Frontal cortex (tissue), 4 donors: ENCODE results near the gene HIRIP3. TPM values are rescaled to one million over a fixed set of nuclear protein-coding genes. Genes with fewer than 3 reads are reported as not detected.
A peak's percentile ranks its signal among the peaks of the same experiment; 100 is the strongest.
"Not testable (repeated sequence)": the region's sequence is repeated elsewhere in the genome, so short reads cannot be mapped to it uniquely, and the experiment has no call there.

ENCODE experiments used
- DNase-seq, 2 donors: peaks; one replicate each; pipeline ENCODE4 v3.0.0; 2012; ENCODE audit warnings: low spot score in 2 of 2
- FAIRE-seq: peaks from 2 replicates; lab custom pipeline; 2012; peaks lifted over from hg19 to GRCh38; lab: Jason Lieb, UNC
- total RNA-seq: library from RNA; depleted of rRNA; stranded (reverse); fragments of >200 nt; gene quantifications from one replicate; pipeline ENCODE4 v1.2.3, GENCODE V29; 2014
- donor health status: control.
- donor health status: control.
- donor health status: control.

HIRIP3 gene
- total RNA-seq, 1 donor from 2014 or later, result 12.6 TPM

DNA sequence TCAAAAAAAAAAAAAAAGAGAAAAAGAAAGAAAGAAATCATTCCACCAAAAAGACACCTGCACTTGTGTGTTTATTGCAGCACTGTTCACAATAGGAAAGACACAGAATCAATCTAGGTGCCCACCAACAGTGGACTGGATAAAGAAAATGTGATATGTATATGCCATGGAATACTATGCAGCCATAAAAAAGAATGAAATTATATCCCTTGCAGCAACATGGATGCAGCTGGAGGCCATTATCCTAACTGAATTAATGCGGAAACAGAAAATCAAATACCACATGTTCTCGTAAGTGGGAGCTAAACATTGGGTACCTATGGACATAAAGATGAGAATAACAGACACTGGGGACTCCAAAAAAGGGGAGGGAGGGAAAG is 21.9 kb upstream of the HIRIP3 start:
- no peak for FAIRE-seq
- DNase-seq, result no peak

DNA sequence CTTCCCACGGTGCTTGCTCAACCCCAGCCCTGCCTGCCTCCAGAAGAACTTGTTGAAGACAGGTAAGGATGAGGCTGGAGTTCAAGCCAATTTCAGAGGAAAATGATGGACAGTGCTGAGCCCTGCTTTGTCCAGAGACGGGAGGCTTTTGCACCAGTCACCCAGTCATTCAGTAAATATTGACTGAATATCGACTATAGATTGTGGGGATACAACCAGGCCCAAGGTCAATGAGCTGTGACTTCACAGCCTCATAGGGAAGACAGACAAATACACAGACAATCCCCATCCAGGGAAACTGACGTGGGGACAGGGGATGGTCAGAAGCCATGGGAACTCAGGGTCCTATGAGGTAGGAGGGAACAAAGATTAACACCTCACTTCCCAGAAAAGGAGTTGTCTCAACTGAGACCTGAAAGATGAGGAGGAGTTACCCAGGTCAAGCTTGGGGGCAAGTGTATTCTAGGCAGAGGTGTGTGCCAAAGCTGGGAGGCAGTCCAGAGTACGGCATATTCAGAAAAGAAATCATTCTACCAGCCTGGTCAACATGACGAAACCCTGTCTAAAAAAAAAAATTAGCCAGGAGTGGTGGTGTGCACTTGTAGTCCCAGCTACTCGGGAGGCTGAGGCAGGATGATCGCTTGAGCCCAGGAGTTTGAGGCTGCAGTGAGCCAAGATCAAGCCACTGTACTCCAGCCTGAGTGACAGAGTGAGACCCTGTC is 21.3 kb upstream of the HIRIP3 start:
- FAIRE-seq, result no peak

DNA sequence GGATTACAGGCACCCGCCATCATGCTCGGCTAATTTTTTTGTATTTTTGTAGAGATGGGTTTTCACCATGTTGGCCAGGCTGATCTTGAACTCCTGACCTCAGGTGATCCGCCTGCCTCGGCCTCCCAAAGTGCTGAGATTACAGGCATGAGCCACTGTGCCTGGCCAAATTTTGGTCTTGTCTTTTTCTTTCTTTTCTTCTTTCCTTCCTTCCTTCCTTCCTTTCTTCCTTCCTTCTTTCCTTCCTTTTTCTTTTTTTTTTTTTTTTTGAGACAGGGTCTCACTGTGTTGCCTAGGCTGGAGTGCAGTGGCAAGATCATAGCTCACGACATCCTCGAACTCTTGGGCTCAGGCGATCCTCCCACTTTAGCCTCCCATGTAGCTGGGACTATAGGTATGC is 20.0 kb upstream of the HIRIP3 start:
- not testable (repeated sequence) for DNase-seq, FAIRE-seq

More for the DNA sequence above, 21.3 kb upstream of the HIRIP3 start:
- DNase-seq, result no peak

DNA sequence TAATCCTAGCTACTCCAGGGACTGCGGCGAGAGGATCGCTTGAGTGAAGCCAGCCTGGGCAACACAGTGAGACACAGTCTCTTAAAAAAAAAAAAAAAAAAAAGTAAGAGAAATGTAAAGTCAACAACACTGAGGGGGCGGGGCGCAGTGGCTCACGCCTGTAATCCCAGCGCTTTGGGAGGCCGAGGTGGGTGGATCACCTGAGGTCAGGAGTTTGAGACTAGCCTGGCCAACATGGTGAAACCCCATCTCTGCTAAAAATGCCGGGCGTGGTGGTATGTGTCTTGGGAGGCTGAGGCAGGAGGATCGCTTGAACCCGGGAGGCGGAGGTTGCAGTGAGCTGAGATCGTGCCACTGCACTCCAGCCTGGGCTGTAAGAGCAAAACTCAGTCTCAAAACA is 17.2 kb upstream of the HIRIP3 start:
- FAIRE-seq, result not testable (repeated sequence)

DNA sequence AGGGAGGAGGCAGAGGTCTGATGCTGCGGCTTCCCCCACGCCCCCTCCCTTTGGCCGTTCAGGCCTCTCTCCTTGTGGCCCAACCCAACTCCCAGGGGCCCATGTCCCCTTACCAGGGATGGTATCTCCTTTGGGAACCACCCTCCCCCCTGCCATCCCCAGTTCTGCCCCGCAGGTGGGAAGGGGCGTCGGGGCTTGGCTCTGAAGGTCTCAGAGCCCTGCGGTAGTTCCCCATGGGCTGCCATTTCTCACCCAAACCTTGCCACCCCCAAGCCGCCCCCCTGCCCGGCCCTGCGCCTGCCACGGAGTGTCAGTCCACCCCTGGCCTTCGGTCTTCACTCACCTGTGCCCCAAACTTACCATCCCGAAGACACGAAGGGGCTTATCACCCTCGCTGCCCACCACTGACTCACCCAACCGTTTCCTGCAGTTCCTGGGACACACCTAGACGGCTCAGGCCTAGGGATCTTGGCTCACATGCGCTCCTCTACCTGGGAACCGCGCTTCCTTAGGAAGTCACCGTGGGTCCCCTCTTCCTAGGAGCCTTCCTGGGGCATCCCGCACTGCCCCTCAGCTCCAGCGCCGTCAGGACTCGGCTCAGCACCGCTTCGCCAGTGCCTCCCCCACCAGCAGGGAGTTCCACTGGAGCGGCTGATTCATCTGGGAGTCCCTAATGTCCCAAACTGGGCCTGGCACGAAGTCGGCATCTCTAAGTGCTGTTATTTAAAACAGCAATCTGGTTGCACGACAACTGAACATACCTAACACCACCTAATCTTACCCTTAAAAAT is 16.5 kb upstream of the HIRIP3 start:
- DNase-seq (no peak), FAIRE-seq (no peak)

More for the DNA sequence above, 17.2 kb upstream of the HIRIP3 start:
- DNase-seq, result not testable (repeated sequence)

DNA sequence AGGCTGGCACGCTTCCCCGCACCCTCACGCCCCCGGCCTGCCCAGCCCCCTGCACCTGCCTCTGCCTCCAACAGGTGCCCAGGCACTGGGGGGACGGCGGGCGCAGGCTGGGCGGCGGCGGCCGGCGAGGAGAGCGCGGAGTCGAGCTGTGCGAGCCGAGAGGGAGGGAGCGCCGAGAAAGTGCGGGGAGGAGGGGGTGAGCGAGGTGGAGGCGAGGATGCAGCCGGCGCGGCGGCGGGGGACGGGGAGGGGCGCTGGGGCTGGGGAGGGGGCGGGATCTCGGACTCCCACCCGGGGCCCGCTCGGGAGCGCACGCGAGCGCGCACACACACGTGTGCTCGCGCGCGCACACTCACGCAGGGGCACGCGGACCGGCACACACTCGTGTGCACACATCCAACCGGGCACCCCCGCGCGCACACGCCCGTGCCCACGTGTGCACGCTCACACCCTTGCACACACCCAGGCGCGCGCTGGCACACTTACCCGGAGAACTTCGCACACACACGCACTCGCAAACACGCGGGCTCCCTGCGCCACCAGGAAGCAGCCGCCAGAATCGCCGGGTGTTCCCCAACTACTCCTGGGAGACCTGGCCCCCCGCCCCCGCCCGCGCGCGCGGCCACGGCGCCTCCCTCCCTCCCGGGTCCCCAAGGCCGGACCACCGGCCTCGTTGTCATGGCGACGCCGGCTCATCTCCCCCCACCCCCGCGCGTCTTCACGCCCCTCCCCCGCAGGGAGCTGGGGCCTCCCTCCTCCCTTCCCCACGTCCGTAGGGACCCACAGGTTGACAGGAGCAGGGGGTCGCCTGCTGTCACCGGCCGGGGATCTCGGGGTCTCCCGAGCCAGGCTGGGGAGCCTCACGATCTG is 15.7 kb upstream of the HIRIP3 start, which contains the start of gene DOC2A:
DOC2A (minus strand) TSS at position 184 of the 870 bp plus-strand sequence. CDS start 805 bp downstream, outside the sequence.
- no peak for FAIRE-seq
- DNase-seq, result peak in 1 of 2 donors; percentile 56

DNA sequence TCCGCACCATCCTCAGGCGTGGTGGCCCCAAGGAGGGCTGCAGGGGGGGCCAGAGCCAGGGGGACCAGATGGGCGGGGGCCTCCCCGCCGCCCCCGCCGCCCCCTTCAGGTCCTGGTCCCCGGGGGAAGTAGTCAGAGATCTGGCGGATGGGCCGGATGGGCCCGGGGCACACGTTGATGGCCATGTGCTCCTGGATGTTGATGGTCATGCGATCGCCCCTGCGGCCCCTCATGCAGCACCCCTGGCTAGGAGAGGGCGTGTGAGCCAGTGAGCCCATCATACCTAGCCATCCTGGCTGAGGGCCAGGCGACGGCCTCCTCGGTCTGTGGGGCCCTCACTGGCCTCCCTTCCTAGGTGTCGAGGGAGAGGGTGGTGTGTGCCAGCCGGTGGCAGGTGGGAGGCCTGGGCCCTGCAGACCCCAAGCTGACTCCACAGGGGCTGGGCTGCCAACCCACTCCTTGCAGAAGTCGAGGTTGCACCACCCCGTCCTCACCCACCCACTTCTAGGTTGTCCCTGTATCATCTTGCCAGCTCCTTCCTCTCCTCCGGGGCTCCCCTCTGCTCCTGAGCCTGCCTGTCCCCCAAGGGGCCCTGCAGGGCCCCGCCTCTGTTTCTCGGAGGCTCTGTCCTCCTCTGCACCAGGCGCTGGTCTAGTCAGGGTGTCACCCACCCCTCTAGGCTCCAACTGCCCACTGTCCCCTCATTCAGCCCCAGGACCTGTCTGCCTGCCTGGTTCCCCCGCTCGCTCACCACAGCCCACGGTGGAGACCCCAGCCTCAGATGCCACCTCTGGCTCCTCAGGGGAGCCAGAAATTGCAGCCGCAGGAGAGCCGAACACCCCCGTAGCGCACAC is 14.8 kb upstream of the HIRIP3 start:
- FAIRE-seq (no peak), DNase-seq (no peak)

DNA sequence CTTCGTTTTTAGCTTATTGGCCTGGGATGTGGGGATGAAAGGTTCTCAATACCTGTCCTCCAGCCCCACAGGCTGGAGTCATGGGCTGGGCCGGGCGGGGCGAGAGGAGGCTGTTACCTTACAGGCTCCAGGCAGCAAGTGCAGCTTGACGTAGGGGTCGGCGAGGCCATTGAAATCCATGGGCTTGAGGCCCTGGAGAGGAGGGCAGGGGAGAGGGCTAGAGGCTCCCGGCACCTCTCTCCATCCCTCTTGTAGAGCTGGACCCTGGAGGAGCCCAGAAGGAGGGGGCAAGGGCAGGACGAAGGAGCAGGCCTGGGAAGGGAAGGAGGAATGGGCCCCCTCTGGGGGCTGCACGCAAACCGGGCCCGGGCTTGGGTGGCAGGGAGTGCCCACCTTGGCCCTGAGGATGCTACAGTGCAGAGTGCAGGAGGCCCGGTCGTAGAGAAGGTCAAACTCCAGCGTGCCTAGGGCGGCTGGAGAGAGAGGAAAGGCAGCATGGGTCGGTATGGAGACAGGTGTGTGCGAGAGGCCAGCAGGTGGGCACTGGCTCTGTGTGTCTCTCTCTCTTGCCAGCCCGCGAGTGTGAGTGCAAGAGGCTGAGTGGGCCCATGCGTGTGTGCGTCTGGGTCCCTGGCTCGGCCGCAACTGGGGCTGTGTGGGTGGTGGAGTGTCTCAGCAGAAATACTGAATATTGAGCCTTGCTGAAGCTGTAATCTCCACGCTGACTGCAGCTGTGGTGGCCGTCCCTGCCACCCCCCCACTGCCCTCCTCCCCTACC is 13.9 kb upstream of the HIRIP3 start:
- FAIRE-seq (no peak), DNase-seq (peak in 1 of 2 donors; percentile 55)

DNA sequence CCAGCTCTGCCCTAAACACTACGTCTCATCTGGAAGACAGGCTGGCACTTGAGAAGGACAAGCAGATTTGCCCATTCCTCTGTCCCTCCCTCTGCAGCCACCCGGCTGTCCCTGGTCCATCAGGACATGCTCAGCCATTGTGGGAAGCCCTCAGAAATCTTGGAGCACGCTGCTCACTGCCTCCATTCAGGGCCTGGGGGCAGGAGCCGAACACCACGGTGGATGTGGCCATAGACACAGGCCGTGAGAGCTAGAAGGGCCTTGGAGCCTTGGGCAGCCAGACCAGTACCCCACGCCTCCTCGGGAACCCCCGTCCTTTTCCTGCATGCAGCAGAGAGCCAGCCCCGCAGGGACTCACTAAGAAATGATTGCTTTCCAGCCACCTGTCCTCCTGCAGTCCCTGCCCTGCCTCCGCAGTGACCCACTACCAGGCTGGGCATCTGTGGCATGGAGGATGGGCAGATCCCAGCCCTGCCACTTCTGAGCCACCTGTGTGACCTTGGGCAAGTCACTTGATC is 12.0 kb upstream of the HIRIP3 start:
- FAIRE-seq (no peak), DNase-seq (no peak)

DNA sequence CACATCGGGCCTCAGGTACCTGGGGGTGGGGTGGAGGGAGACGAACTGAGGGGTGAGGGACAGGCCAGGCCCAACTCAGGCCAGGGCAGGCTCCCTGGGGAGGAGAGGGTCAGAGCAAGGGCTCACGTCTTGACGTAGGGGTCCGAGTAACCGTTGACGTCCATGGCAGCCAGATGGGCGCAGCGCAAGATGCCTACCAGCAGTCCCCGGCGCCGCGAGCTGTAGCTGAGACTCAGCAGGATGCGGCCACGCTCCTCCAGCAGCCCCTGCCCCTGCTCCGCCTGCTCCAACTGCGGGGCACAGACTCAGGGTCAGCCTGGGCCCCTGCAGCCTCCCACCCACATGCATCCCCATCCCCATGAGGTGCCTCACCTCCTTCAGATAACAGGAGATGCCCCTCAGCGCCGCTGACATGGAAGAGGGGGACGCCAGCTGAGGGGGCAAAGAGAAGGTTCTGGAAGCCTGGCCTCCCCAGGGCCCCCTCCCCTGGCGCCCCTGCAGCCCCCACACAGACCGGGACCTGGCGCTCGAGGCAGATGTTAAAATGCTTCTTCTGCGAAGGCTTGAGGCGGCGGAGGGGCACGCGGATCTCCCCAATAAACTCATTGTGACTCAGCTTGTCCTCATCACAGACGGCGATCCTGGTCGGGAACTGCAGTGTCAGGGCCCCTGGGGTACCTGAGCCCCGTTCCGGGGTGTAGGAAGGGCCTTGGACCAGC is 11.4 kb upstream of the HIRIP3 start:
- no peak for FAIRE-seq
- DNase-seq, result no peak

DNA sequence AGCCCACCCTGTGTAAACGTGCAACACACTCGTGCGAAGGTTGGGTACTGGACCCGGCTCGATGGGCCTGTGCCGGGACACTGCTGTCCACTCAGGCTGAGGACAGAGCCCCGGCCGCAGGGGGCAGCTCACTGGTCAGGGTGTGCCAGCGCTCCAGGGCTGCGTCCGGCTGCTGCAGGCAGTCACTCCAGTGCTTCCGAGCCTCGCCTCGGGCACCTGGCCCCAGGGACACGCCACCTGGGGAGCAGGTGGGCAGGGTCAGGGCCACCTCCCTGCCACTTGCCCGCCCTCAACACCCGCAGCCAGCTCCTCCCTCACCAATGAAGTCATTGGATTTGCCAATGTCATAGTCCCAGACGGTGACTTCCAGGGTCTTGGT is 10.7 kb upstream of the HIRIP3 start:
- no peak for FAIRE-seq

DNA sequence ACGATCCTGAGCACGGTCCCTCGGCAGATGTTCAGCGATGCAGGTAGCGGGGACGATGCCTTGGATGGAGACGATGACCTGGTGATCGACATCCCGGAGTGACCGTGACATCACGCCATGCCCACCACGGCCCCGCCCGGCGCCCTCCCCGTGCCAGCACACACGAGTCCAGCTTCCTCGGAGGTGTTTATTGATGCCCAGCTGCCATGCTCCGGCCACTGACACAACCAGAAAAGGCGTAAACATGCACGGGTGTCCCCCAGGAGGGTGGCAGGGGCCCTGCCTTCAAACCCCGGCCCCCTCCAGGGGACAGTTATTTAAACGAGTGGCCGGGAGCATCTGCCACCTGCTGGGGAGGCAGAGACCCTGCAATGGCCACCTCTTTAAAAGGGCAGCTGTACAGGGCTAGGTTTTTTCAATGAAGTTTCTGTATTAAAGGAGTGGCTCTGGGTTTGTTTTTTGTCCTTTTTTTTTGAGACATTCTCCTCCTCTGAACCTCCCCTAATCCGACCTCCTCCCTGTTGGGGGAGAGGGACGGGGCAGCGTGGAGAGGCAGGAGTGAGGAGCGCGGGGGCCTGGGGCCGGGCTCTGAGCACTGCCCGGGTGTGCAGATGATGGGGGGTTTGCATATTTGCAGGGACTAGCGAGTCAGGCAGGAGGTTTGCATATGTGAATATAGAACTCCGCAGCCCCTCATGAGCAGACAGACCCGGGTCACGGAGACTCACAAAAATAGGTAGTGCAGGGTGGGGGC is 10.1 kb upstream of the HIRIP3 start:
- DNase-seq (peak; percentile 74 to 85), FAIRE-seq (no peak)

More for the DNA sequence above, 10.7 kb upstream of the HIRIP3 start:
- DNase-seq, result no peak

DNA sequence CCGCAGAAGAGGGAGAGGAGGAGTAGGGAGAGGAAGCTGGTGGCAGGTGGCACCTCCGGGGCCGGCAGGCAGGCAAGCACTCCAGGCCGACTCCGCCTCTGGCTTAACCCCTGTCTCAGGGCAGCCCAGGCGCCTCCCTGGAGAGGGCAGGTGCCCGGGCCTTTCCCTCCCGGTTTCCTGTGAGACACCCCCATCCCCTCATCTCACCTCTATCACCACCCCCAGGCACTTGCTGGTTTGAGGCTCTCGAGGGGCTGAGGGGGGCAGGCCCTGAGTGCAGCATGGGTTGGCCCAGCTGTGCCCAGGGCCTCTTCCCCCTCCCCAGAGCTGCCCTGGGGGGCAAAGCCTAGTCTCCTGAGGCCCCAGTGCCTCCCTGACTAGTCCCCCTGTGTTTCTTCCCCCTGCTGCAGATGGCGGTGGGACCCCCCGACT is 9.4 kb upstream of the HIRIP3 start:
- FAIRE-seq, result no peak

DNA sequence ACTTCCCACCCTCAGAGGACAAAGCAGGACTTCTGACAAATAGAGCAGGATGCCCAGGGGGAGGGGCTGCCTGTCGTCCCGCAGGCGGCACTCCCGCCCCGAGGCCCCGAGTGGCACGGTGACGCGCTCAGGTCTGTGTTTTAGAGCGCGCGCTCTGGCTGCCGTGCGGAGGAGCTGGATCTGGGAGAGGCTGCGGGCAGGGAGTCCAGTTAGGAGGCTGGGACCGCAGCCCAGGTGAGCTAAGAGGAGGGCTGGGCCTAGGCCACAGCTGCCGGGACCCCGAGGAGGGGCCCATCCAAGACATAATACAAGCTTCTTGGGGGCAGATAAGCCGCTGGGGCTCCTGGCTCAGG is 9.0 kb upstream of the HIRIP3 start:
- DNase-seq (no peak), FAIRE-seq (no peak)

More for the DNA sequence above, 9.4 kb upstream of the HIRIP3 start:
- no peak for DNase-seq

DNA sequence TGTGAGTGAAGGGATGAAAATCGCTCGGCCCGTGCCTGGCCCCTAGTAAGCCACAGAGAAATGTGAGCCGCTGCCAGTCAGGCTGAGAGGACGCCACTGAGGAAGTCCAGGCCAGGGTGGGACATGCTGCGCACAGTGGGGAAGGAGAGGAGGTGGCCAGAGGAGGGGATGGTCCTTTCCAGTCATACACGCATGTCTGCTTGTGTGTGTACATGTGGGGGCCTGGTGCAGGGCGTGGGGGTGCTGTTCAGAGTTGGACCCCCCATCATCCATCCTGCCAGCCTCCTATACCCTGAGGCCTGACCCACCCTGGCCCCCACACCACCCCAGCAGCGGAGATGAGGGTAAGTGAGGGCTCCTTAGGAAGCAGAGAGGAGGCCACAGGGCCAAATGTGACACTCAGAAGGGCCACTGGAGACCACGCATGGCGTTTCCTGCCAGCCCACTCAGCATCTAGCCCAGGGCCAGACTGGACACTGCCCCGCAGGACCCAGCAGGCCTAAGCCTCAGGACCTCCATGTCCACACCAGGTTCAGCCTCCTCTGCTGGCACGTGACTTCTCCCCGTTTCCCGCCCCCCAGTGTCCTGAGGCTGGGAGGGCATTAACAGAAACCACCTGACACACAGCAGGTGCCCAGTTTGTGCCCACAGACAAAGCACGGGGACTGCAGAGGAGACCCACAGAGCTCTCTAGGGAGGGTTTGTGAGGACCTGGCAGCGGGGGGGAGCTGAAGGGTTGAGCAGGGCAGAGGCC is 8.4 kb upstream of the HIRIP3 start:
- no peak for DNase-seq
- FAIRE-seq, result no peak

DNA sequence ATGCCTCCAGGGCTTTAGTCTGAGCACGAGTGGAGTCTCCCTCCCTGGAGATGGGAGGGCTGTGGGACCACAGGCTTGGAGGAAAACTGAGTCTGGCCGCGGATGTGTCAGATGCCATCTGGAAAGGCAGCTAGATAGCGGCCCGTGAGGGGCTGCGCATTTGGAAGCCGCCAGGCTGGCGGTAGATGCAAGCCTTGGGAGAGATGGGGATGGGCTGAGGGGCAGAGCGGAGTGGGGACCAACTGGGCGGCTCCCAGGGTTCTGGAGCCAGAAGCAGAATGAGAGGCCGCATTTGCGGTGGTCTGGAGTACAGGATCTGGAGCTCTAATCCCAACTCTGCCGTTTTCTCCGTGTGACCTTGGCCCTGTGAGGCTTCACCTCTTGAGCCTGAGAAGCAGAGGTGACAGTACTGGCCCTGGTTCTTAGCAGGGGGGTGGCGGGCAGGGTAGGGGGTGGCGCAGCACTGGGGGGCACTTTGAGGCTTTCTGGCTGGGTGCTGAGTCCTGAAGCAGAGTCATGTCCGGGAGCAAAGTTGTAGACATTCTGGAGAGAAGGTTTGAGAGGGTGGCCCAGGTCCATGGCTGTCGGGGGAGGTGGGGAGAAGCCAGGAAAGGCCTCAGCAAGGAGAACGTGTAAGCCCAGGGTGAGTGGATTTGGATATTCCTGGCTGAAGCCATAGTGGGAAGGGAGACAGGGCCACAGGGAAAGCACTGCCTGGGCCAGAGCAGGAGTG is 7.4 kb upstream of the HIRIP3 start:
- FAIRE-seq (no peak), DNase-seq (no peak)
